Erythroblast (primary cell): ENCODE measurements around the gene ADAMTS12.

Experiments
- GATA1 ChIP-seq: IDR thresholded peaks from 2 replicates; pipeline ENCODE4 v1.6.1; 2011; ENCODE audit warnings: low read depth, mild to moderate bottlenecking, control low read depth, low read length, moderate library complexity
- POLR2A ChIP-seq: IDR thresholded peaks from 2 replicates; pipeline ENCODE4 v1.6.1; 2011; ENCODE audit warnings: mild to moderate bottlenecking, low read length

- no peak for TF ChIP-seq POLR2A
- no peak for TF ChIP-seq GATA1
Measured at GRCh38 chr5:33549982-33550567, 341.7 kb downstream of the ADAMTS12 start.
